Cardiac fibroblast (primary cell): ENCODE measurements around the gene ARHGAP19.

Experiments
- DNase-seq, 2 donors: peaks; one replicate each; pipeline versions ENCODE4 v3.0.0 to v3.0.0-alpha.2; 2010; ENCODE audit warnings: low read depth in 2 of 2
- H3K4me3 ChIP-seq, 2 donors: replicated peaks in 1 of 2; 1 replicate in 1 of 2; 2 replicates in 1 of 2; pipeline ENCODE4 v1.5.1; 2011; ENCODE audit warnings: low read depth in 2 of 2, low read length in 2 of 2, mild to moderate bottlenecking in 2 of 2, moderate library complexity in 1 of 2
- CTCF ChIP-seq: IDR thresholded peaks from one replicate; pipeline ENCODE4 v1.5.1; 2011; ENCODE audit warnings: low read depth, mild to moderate bottlenecking, low read length, inconsistent platforms

ARHGAP19 gene

GRCh38 chr10:97207756-97208346 is 84.6 kb downstream of the ARHGAP19 start:
- no peak overlapping the region for H3K4me3 ChIP-seq
- no peak for DNase-seq
- no peak for TF ChIP-seq CTCF

GRCh38 chr10:97207131-97207530 is 85.3 kb downstream of the ARHGAP19 start:
- no peak for TF ChIP-seq CTCF
- H3K4me3 ChIP-seq = no peak overlapping the region
- DNase-seq = no peak

GRCh38 chr10:97204826-97205679 is 87.4 kb downstream of the ARHGAP19 start:
- TF ChIP-seq CTCF = no peak

GRCh38 chr10:97203220-97203619 is 89.2 kb downstream of the ARHGAP19 start:
- DNase-seq = no peak
- TF ChIP-seq CTCF = no peak
- H3K4me3 ChIP-seq = no peak overlapping the region

More at GRCh38 chr10:97204826-97205679, 87.4 kb downstream of the ARHGAP19 start:
- DNase-seq = no peak
- no peak overlapping the region for H3K4me3 ChIP-seq

- DNase-seq = no peak
- no peak for TF ChIP-seq CTCF
- no peak overlapping the region for H3K4me3 ChIP-seq
Observed at GRCh38 chr10:97200616-97201015, 91.8 kb downstream of the ARHGAP19 start.

GRCh38 chr10:97199152-97199551 is 93.3 kb downstream of the ARHGAP19 start:
- no peak for TF ChIP-seq CTCF
- no peak for DNase-seq
- H3K4me3 ChIP-seq = no peak overlapping the region
